Activated CD8-positive, alpha-beta T cell treated with anti-CD3 and anti-CD28 coated beads for 36 hours (primary cell): ENCODE measurements around the gene KRT8. TPM values are rescaled to one million over a fixed set of nuclear protein-coding genes. Genes with fewer than 3 reads are reported as not detected.
"Not testable (repeated sequence)": the region's sequence is repeated elsewhere in the genome, so short reads cannot be mapped to it uniquely, and the experiment has no call there.

Experiments
- ATAC-seq: fragments of 200-7000 bp; cut with Tn5 transposase; one replicate; pipeline ENCODE4 v1.10.0; 2021; ENCODE audit warnings: mild to moderate bottlenecking, moderate library complexity
- CTCF ChIA-PET: fragments of 350-600 bp; sonication (Branson Sonifier 250); formaldehyde crosslinking; loops from one replicate; lab custom pipeline; 2021; ENCODE audit warnings: antibody characterized with exemption; lab: Charles Lee
- POLR2A ChIA-PET: fragments of 350-600 bp; sonication (Branson Sonifier 250); formaldehyde crosslinking; loops from one replicate; lab custom pipeline; 2021; ENCODE audit warnings: antibody characterized with exemption; lab: Charles Lee
- DNase-seq: peaks from one replicate; pipeline ENCODE4 v3.0.0-alpha.2; 2020
- H3K27ac Mint-ChIP-seq: one replicate; pipeline ENCODE4 v1.8.0; 2021; ENCODE audit warnings: mild to moderate bottlenecking, mixed read lengths
- H3K27me3 Mint-ChIP-seq: one replicate; pipeline ENCODE4 v1.8.0; 2021; ENCODE audit warnings: mixed read lengths
- H3K36me3 Mint-ChIP-seq: one replicate; pipeline ENCODE4 v1.8.0; 2021; ENCODE audit warnings: low read depth, mixed read lengths
- H3K4me1 Mint-ChIP-seq: one replicate; pipeline ENCODE4 v1.8.0; 2021; ENCODE audit warnings: low read depth, mixed read lengths
- H3K4me3 Mint-ChIP-seq: one replicate; pipeline ENCODE4 v1.8.0; 2021; ENCODE audit warnings: mild to moderate bottlenecking, moderate library complexity, mixed read lengths
- H3K9me3 Mint-ChIP-seq: one replicate; pipeline ENCODE4 v1.8.0; 2021; ENCODE audit warnings: mixed read lengths
- CTCF ChIP-seq: fragments of 200-600 bp; IDR thresholded peaks from one replicate; pipeline ENCODE4 v1.8.0; 2022; ENCODE audit warnings: antibody characterized with exemption, mild to moderate bottlenecking
- intact Hi-C: fragments of 100-400 bp; cut with micrococcal nuclease; formaldehyde crosslinking; loops from one replicate; pipeline ENCODE4 v1.10.0; 2022
- total RNA-seq, 2 experiments: library from RNA; stranded (reverse); gene quantifications; one replicate each; pipeline ENCODE4 v1.2.3, GENCODE V29; 2021

Gene KRT8
- total RNA-seq, 2 experiments from 2014 or later, result 0.29 to 0.40 TPM

GRCh38 chr12:52857500-52857899 is 47.4 kb downstream of the KRT8 start:
- CTCF ChIA-PET, result interaction anchor here (0.7 kb wide), 1 partner anchor 13 kb away, joined by 3 read pairs; no protein-coding TSS in a partner anchor
- ATAC-seq (no peak), DNase-seq (no peak)
- POLR2A ChIA-PET, result interaction anchor here (0.6 kb wide), 1 partner anchor 355 kb away, joined by 3 read pairs; no protein-coding TSS in a partner anchor
- no peak overlapping the region for H3K27ac Mint-ChIP-seq
- intact Hi-C loops, result no loop called here
- H3K27me3 Mint-ChIP-seq, result no peaks in the 10 kb centered on the region
- H3K4me3 Mint-ChIP-seq, result no peak overlapping the region
- no peaks in the 10 kb centered on the region for H3K9me3 Mint-ChIP-seq
- no peak for TF ChIP-seq CTCF
- H3K36me3 Mint-ChIP-seq, result no peaks in the 10 kb centered on the region
- no peaks in the 10 kb centered on the region for H3K4me1 Mint-ChIP-seq

GRCh38 chr12:52856787-52857186 is 48.1 kb downstream of the KRT8 start:
- no peak overlapping the region for H3K4me3 Mint-ChIP-seq
- no peak for DNase-seq
- H3K9me3 Mint-ChIP-seq, result no peaks in the 10 kb centered on the region
- TF ChIP-seq CTCF, result no peak
- ChIA-PET POLR2A (no interaction called here), CTCF (interaction anchor here (0.7 kb wide), 1 partner anchor 14 kb away, joined by 3 read pairs; no protein-coding TSS in a partner anchor)
- no peak overlapping the region for H3K27ac Mint-ChIP-seq
- no peaks in the 10 kb centered on the region for H3K36me3 Mint-ChIP-seq
- H3K4me1 Mint-ChIP-seq, result no peaks in the 10 kb centered on the region
- H3K27me3 Mint-ChIP-seq, result no peaks in the 10 kb centered on the region
- ATAC-seq, result no peak
- intact Hi-C loops, result no loop called here

GRCh38 chr12:52856077-52856476 is 48.8 kb downstream of the KRT8 start:
- POLR2A ChIA-PET, H3K4me1 Mint-ChIP-seq, H3K27me3 Mint-ChIP-seq, H3K4me3 Mint-ChIP-seq, H3K36me3 Mint-ChIP-seq, DNase-seq, ATAC-seq, H3K27ac Mint-ChIP-seq, intact Hi-C loops, H3K9me3 Mint-ChIP-seq: not testable (repeated sequence)
- CTCF ChIA-PET, result interaction anchor here (0.7 kb wide), 1 partner anchor 15 kb away, joined by 3 read pairs; no protein-coding TSS in a partner anchor

GRCh38 chr12:52851787-52852186 is 53.1 kb downstream of the KRT8 start:
- DNase-seq (no peak), ATAC-seq (no peak)
- H3K9me3 Mint-ChIP-seq, result no peaks in the 10 kb centered on the region
- POLR2A ChIA-PET, result interaction anchor here (0.6 to 0.7 kb wide), 2 partner anchors 16 to 34 kb away, joined by 3 read pairs; no protein-coding TSS in a partner anchor
- H3K27me3 Mint-ChIP-seq, result no peaks in the 10 kb centered on the region
- no peak overlapping the region for H3K27ac Mint-ChIP-seq
- no peak for TF ChIP-seq CTCF
- H3K4me3 Mint-ChIP-seq, result no peak overlapping the region
- H3K4me1 Mint-ChIP-seq, result no peaks in the 10 kb centered on the region
- CTCF ChIA-PET, result interaction anchor here (0.9 kb wide), 1 partner anchor 14 kb away, joined by 3 read pairs; no protein-coding TSS in a partner anchor
- intact Hi-C loops, result no loop called here
- no peaks in the 10 kb centered on the region for H3K36me3 Mint-ChIP-seq

GRCh38 chr12:52850681-52851080 is 54.2 kb downstream of the KRT8 start:
- Mint-ChIP-seq H3K9me3 (no peaks in the 10 kb centered on the region), H3K27me3 (no peaks in the 10 kb centered on the region), H3K4me3 (no peak overlapping the region), H3K4me1 (no peaks in the 10 kb centered on the region), H3K36me3 (no peaks in the 10 kb centered on the region), H3K27ac (no peak overlapping the region)
- CTCF ChIA-PET, result interaction anchor here (1.6 kb wide), 1 partner anchor 15 kb away, joined by 3 read pairs; no protein-coding TSS in a partner anchor
- no peak for TF ChIP-seq CTCF
- POLR2A ChIA-PET, result interaction anchor here (0.7 kb wide), 1 partner anchor 35 kb away, joined by 3 read pairs; no protein-coding TSS in a partner anchor
- intact Hi-C loops, result no loop called here
- ATAC-seq, result no peak
- DNase-seq, result no peak
